Osteocyte (in vitro differentiated cells): ENCODE measurements around the gene AKAP11. TPM values are rescaled to one million over a fixed set of nuclear protein-coding genes. Genes with fewer than 3 reads are reported as not detected.

Source experiments
- DNase-seq: peaks from one replicate; pipeline ENCODE4 v3.0.0; 2021; ENCODE audit warnings: mixed read lengths; ENCODE audit not compliant: unreplicated experiment; ENCODE audit errors: extremely low spot score
- H3K27ac Mint-ChIP-seq: one replicate; pipeline ENCODE4 v1.8.0; 2021; ENCODE audit warnings: mild to moderate bottlenecking, mixed read lengths; ENCODE audit not compliant: unreplicated experiment
- H3K27me3 Mint-ChIP-seq: one replicate; pipeline ENCODE4 v1.8.0; 2021; ENCODE audit warnings: mixed read lengths; ENCODE audit not compliant: unreplicated experiment
- H3K36me3 Mint-ChIP-seq: one replicate; pipeline ENCODE4 v1.8.0; 2021; ENCODE audit warnings: mixed read lengths; ENCODE audit not compliant: unreplicated experiment
- H3K4me1 Mint-ChIP-seq: one replicate; pipeline ENCODE4 v1.8.0; 2021; ENCODE audit warnings: mixed read lengths; ENCODE audit not compliant: unreplicated experiment
- H3K4me3 Mint-ChIP-seq: one replicate; pipeline ENCODE4 v1.8.0; 2021; ENCODE audit warnings: mild to moderate bottlenecking, moderate library complexity, mixed read lengths; ENCODE audit not compliant: unreplicated experiment
- H3K9me3 Mint-ChIP-seq: one replicate; pipeline ENCODE4 v1.8.0; 2021; ENCODE audit warnings: mixed read lengths; ENCODE audit not compliant: unreplicated experiment
- total RNA-seq: library from RNA; stranded (reverse); gene quantifications from 2 replicates; pipeline ENCODE4 v1.2.1, GENCODE V29; 2021
- TF ChIP-seq, protein P1 (sequence below): fragments of 200-600 bp; sonication (generic); IDR thresholded peaks from 2 replicates; pipeline ENCODE4 v1.5.0; 2021; ENCODE audit warnings: antibody characterized with exemption, mild to moderate bottlenecking, moderate library complexity

The AKAP11 gene
- total RNA-seq, 1 donor from 2014 or later, result 37.3 TPM

DNA sequence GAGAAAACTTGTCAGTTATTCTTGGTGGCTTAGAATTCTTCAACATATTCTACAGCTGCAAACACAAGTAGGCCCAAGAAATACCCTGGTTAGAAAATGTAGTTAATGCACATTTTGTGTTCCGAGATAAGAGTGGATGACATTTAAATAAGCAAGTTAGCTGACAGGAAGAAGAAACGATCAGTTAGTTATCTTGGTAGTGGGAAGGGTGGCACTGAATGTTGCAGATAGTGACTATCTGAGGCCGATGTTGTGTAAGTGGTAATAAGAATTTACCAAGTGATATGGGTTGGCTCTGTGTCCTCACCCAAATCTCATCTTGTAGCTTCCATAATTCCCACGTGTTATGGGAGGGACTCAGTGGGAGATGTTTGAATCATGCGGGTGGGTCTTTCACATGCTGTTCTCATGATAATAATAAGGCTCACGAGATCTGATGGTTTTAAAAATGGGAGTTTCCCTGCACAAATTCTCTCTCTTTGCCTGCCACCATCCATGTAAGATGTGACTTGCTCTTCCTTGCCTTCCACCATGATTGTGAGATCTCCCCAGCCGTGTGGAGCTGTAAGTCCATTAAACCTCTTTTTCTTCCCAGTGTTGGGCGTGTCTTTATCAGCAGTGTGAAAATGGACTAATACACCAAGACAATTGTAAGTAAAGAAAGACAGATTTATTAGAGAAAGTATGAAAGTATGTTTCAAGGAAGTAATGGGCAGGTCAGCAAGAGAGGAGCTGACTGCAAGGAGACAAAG is 10.9 kb upstream of the AKAP11 start:
- no peak overlapping the region for H3K4me3 Mint-ChIP-seq
- peaks cover 3% of the 10 kb centered on the region for H3K9me3 Mint-ChIP-seq
- no peak for DNase-seq
- H3K27ac Mint-ChIP-seq, result no peak overlapping the region
- no peaks in the 10 kb centered on the region for H3K4me1 Mint-ChIP-seq
- H3K27me3 Mint-ChIP-seq, result no peaks in the 10 kb centered on the region
- TF ChIP-seq, protein P1, sequence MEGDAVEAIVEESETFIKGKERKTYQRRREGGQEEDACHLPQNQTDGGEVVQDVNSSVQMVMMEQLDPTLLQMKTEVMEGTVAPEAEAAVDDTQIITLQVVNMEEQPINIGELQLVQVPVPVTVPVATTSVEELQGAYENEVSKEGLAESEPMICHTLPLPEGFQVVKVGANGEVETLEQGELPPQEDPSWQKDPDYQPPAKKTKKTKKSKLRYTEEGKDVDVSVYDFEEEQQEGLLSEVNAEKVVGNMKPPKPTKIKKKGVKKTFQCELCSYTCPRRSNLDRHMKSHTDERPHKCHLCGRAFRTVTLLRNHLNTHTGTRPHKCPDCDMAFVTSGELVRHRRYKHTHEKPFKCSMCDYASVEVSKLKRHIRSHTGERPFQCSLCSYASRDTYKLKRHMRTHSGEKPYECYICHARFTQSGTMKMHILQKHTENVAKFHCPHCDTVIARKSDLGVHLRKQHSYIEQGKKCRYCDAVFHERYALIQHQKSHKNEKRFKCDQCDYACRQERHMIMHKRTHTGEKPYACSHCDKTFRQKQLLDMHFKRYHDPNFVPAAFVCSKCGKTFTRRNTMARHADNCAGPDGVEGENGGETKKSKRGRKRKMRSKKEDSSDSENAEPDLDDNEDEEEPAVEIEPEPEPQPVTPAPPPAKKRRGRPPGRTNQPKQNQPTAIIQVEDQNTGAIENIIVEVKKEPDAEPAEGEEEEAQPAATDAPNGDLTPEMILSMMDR, result no peak
- H3K36me3 Mint-ChIP-seq, result no peaks in the 10 kb centered on the region

GRCh38 chr13:42266473-42266872 is 5.5 kb upstream of the AKAP11 start:
- peak overlapping the region; percentile 55 for H3K27ac Mint-ChIP-seq
- H3K27me3 Mint-ChIP-seq, result no peaks in the 10 kb centered on the region
- no peak for DNase-seq
- TF ChIP-seq, protein P1, result no peak
- peaks cover 13% of the 10 kb centered on the region for H3K9me3 Mint-ChIP-seq
- H3K4me3 Mint-ChIP-seq, result no peak overlapping the region
- no peaks in the 10 kb centered on the region for H3K36me3 Mint-ChIP-seq
- H3K4me1 Mint-ChIP-seq, result peaks cover 17% of the 10 kb centered on the region

- TF ChIP-seq, protein P1, result no peak
- Mint-ChIP-seq H3K36me3 (no peaks in the 10 kb centered on the region), H3K9me3 (peaks cover 13% of the 10 kb centered on the region), H3K4me3 (no peak overlapping the region), H3K4me1 (peaks cover 36% of the 10 kb centered on the region), H3K27ac (peak overlapping the region; percentile 96), H3K27me3 (no peaks in the 10 kb centered on the region)
- no peak for DNase-seq
These were observed 1.6 kb upstream of the AKAP11 start for GRCh38 chr13:42270160-42270856.

DNA sequence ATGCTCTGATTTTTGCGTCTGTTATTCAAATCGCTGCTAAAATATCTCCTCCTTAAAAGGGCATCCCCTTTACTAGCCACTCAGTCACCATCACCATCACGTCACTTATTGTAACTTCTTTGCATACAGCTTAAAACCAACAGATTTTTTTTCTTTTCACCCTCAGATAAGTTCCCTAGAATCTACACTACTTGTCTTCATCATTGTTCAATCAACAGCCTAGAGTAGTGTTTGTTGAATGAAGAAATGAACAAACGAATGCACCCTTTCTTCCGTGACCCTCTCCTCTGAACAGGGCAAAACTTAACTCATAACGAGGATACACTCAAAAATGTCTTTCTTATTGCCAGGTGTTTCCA is 1.1 kb upstream of the AKAP11 start:
- DNase-seq, result no peak
- TF ChIP-seq, protein P1, result no peak
- Mint-ChIP-seq H3K27me3 (no peaks in the 10 kb centered on the region), H3K27ac (peak overlapping the region; percentile 96), H3K4me3 (peak overlapping the region; percentile 98), H3K4me1 (peaks cover 36% of the 10 kb centered on the region), H3K36me3 (no peaks in the 10 kb centered on the region), H3K9me3 (peaks cover 13% of the 10 kb centered on the region)

DNA sequence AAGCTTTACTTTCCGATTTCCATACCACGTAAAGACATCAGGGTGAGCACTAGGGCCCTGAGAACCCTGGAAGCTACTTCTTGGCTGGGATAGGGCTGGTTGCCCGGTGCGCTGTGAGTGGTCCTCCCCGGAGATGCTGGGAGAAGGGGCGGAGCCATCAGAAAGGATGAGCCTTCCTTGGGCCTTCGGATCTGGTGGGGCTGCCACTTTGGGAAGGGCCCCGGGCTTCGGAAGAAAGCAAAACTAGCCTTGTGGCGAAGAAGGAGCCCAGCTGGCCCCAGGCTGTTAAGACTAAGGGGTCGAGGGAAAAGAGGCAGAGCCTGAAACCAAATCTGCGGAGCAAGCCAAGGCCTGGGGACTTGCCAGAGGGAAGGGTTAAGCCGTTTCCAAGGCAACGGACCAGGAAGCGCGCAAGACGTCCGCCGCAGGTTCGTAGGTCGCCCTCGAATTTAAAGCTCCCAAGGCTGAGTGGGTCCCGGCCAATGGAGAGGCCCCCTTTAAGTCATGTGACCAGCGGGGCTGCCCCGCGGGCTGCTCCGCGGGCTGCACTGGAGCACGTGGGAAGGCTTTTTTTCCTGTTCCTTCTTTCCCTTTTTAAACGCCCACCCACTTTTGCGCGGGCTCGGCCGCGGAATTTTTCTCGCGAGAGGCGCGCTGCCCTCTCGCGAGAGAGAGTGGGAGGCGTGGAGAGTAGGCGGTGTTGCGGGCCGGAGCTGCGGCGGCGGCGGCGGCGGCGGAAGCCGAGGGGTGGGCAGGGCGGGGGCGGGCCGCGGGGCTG is 426 bp upstream of the AKAP11 start:
- H3K4me1 Mint-ChIP-seq, result peaks cover 32% of the 10 kb centered on the region
- no peaks in the 10 kb centered on the region for H3K27me3 Mint-ChIP-seq
- peaks cover 13% of the 10 kb centered on the region for H3K9me3 Mint-ChIP-seq

More for the DNA sequence above, 426 bp upstream of the AKAP11 start:
- peak overlapping the region; percentile 96 for H3K27ac Mint-ChIP-seq
- peak overlapping the region; percentile 98 for H3K4me3 Mint-ChIP-seq
- no peaks in the 10 kb centered on the region for H3K36me3 Mint-ChIP-seq
- peak; percentile 98 for DNase-seq
- TF ChIP-seq, protein P1, result no peak
